LNCaP clone FGC (cell line): ENCODE measurements around the gene TMEM229B.
A peak's percentile ranks its signal among the peaks of the same experiment; 100 is the strongest.

ENCODE experiments used
- DNase-seq: peaks from one replicate; pipeline ENCODE4 v3.0.0-alpha.2; 2011; ENCODE audit warnings: low read depth
- H3K4me3 ChIP-seq: 2 replicates; pipeline ENCODE4 v1.5.1; 2011; ENCODE audit warnings: mild to moderate bottlenecking, low read depth, low read length, control low read depth
- CTCF ChIP-seq: IDR thresholded peaks from 2 replicates; pipeline ENCODE4 v1.5.1; 2012; ENCODE audit warnings: mild to moderate bottlenecking; ENCODE audit not compliant: control insufficient read depth, insufficient read depth; ENCODE audit errors: extremely low read depth

The TMEM229B gene

GRCh38 chr14:67487937-67488893 is at the start of gene TMEM229B:
Gene TMEM229B, minus strand, starts transcription at chr14:67488721. Its CDS starts 14,798 bp downstream, at chr14:67473923.
- no peak within 1 kb of the TSS for H3K4me3 ChIP-seq
- no peak for DNase-seq
- TF ChIP-seq CTCF = no peak

GRCh38 chr14:67537736-67538135 is 49.2 kb upstream of the TMEM229B start:
- no peak for TF ChIP-seq CTCF
- no peak overlapping the region for H3K4me3 ChIP-seq
- no peak for DNase-seq

GRCh38 chr14:67536087-67536486 is 47.6 kb upstream of the TMEM229B start:
- TF ChIP-seq CTCF = no peak
- DNase-seq = no peak
- H3K4me3 ChIP-seq = no peak overlapping the region

GRCh38 chr14:67533754-67534085 is 45.2 kb upstream of the TMEM229B start:
- no peak for DNase-seq
- no peak for TF ChIP-seq CTCF
- H3K4me3 ChIP-seq = peak overlapping the region; percentile 61

- peak; percentile 27 for DNase-seq
- peak within 1 kb of the TSS; percentile 61 for H3K4me3 ChIP-seq
- TF ChIP-seq CTCF = peak; percentile 22; the same call in 1 of the 2 replicates
These were observed 44.7 kb upstream of the TMEM229B start, which contains the start of gene PLEKHH1 for GRCh38 chr14:67532998-67533753. Gene PLEKHH1, plus strand, starts transcription at chr14:67533290. Its CDS starts 8,578 bp downstream, at chr14:67541868.

GRCh38 chr14:67532606-67532997 is 44.1 kb upstream of the TMEM229B start:
- peak overlapping the region; percentile 61 for H3K4me3 ChIP-seq
- DNase-seq = no peak
- TF ChIP-seq CTCF = no peak
